DMS53 treated with DMSO at 0.1 percent for 48 hours (cell line): ENCODE results near the gene SHTN1.

Source experiments
- DNase-seq: peaks from one replicate; lab custom pipeline; 2025; ENCODE audit not compliant: unreplicated experiment; lab: John Stamatoyannopoulos, UW

The SHTN1 gene

GRCh38 chr10:116836902-116837523 is 168.0 kb downstream of the SHTN1 start:
- DNase-seq, result no peak

GRCh38 chr10:116836083-116836482 is 168.9 kb downstream of the SHTN1 start:
- no peak for DNase-seq

- DNase-seq, result no peak
Observed at GRCh38 chr10:116835658-116836057, 169.3 kb downstream of the SHTN1 start.

DNA sequence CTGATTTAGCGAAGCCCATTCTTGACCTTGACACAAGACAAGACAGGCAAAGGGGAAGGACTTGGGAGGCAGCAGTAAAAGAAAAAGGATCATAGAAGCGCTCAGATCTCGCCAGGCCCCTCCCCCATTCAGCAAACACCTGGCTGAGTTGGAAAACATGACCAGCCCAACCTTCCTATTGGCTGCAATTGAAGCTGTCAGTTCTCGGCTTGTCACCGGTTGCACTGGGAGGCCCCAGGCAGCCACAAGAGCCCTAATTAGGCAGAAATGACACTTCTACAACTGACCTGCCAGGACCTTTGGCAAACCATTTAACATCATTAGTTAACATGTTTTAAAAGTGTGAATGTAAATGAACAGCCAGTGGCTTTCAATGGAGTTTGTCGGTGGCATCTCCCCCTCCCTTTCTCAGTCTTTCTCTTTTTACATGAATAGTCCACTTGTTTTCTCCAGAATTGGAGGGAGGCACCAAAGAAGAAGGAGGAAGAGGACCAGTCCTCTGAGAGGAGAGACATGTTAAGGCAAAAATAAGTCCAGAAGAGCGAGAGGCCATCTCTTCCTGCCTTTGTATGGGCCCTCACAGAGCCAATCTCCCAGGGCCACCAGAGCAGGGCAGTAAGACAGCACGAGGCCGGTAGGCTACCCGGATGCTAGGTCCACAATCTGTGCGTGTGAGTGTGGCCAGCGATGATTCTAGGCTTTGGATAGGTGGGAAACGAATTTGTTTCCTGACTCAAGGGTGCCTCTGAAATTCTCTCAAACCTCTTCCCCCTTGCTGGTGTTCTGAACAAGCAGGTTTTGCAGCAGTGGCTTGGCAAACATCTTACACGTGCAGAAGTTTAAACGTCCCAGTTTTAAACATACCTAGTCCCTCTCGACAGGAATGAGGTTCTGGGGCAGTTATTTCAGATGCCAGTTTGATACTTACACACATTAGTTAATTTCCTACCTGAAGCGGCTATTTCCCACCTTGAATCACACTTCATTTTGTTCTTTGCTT is 170.7 kb downstream of the SHTN1 start:
- DNase-seq, result no peak

GRCh38 chr10:116831790-116832189 is 173.2 kb downstream of the SHTN1 start:
- no peak for DNase-seq
